Keratinocyte (primary cell): ENCODE results near the gene NOA1. TPM values are rescaled to one million over a fixed set of nuclear protein-coding genes. Genes with fewer than 3 reads are reported as not detected.

Experiments
- DNase-seq: peaks from one replicate; pipeline ENCODE4 v3.0.0-alpha.2; 2011; ENCODE audit warnings: low read depth, missing footprints, low spot score
- FAIRE-seq: peaks from 2 replicates; lab custom pipeline; 2011; peaks lifted over from hg19 to GRCh38; lab: Jason Lieb, UNC
- H2AFZ ChIP-seq: 2 replicates; pipeline ENCODE4 v1.6.0; 2012; ENCODE audit warnings: low read length, control low read depth, inconsistent platforms; ENCODE audit not compliant: control insufficient read depth
- H3K27ac ChIP-seq: 2 replicates; pipeline ENCODE4 v1.5.1; 2011; ENCODE audit warnings: low read length; ENCODE audit not compliant: control insufficient read depth, insufficient read depth
- H3K27me3 ChIP-seq: 3 replicates; pipeline ENCODE4 v1.6.0; 2011; ENCODE audit warnings: low read length; ENCODE audit not compliant: control insufficient read depth, insufficient read depth; ENCODE audit errors: extremely low read depth
- H3K36me3 ChIP-seq, 2 experiments: 2 replicates in 1 of 2; 3 replicates in 1 of 2; pipeline ENCODE4 v1.5.1; 2011; ENCODE audit warnings: low read length in 2 of 2, mild to moderate bottlenecking in 1 of 2; ENCODE audit not compliant: control insufficient read depth in 2 of 2, insufficient read depth in 2 of 2; ENCODE audit errors: extremely low read depth in 1 of 2
- H3K4me1 ChIP-seq: 3 replicates; pipeline ENCODE4 v1.5.1; 2011; ENCODE audit warnings: low read length; ENCODE audit not compliant: control insufficient read depth, insufficient read depth; ENCODE audit errors: extremely low read depth
- H3K4me2 ChIP-seq: 3 replicates; pipeline ENCODE4 v1.6.0; 2011; ENCODE audit warnings: low read depth, low read length; ENCODE audit not compliant: control insufficient read depth, insufficient read depth; ENCODE audit errors: extremely low read depth
- H3K4me3 ChIP-seq, 3 experiments: fragments of 200-600 bp in 1 of 3; sonication (generic) in 1 of 3; 2 replicates in 2 of 3; 3 replicates in 1 of 3; pipeline ENCODE4 v1.5.1; 2011 to 2016; ENCODE audit warnings: low read length in 3 of 3, mild to moderate bottlenecking in 3 of 3, control low read depth in 2 of 3, inconsistent platforms in 1 of 3, low read depth in 1 of 3, mixed read lengths in 1 of 3, mixed run types in 1 of 3, moderate library complexity in 1 of 3; ENCODE audit not compliant: control insufficient read depth in 2 of 3, insufficient read depth in 2 of 3; ENCODE audit errors: extremely low read depth in 1 of 3
- H3K79me2 ChIP-seq: 2 replicates; pipeline ENCODE4 v1.6.0; 2012; ENCODE audit warnings: low read length; ENCODE audit not compliant: control insufficient read depth, insufficient read depth
- H3K9ac ChIP-seq: 3 replicates; pipeline ENCODE4 v1.6.0; 2011; ENCODE audit warnings: low read length; ENCODE audit not compliant: control insufficient read depth, insufficient read depth; ENCODE audit errors: extremely low read depth
- H3K9me1 ChIP-seq: 3 replicates; pipeline ENCODE4 v1.6.0; 2011; ENCODE audit warnings: low read length; ENCODE audit not compliant: control insufficient read depth, insufficient read depth; ENCODE audit errors: extremely low read depth
- H3K9me3 ChIP-seq: 2 replicates; pipeline ENCODE4 v1.5.1; 2012; ENCODE audit warnings: low read depth, low read length; ENCODE audit not compliant: control insufficient read depth
- H4K20me1 ChIP-seq: 3 replicates; pipeline ENCODE4 v1.6.0; 2011; ENCODE audit warnings: low read length; ENCODE audit not compliant: control insufficient read depth, insufficient read depth; ENCODE audit errors: extremely low read depth
- CTCF ChIP-seq, 3 experiments: IDR thresholded peaks in 1 of 3; conservative IDR thresholded peaks in 1 of 3; optimal IDR thresholded peaks in 1 of 3; 2 replicates in 2 of 3; 3 replicates in 1 of 3; pipeline versions ENCODE3 to v1.5.1; 2011; ENCODE audit warnings: low read length in 3 of 3, mild to moderate bottlenecking in 3 of 3, moderate library complexity in 2 of 3, control low read depth in 1 of 3, inconsistent platforms in 1 of 3; ENCODE audit not compliant: insufficient read depth in 2 of 3; ENCODE audit errors: extremely low read depth in 1 of 3
- EZH2 ChIP-seq: IDR thresholded peaks from one replicate; pipeline ENCODE4 v1.6.1; 2012; ENCODE audit warnings: inconsistent platforms, mild to moderate bottlenecking, low read length, moderate library complexity
- dilution Hi-C: fragments of 300-500 bp; cut with MboI; formaldehyde crosslinking; loops from one replicate; pipeline ENCODE4 v1.7.0; 2020; ENCODE audit warnings: low sequenced_read_pairs; ENCODE audit not compliant: extremely low pct_ligation_motif_present
- polyA plus RNA-seq, 5 experiments: library from polyadenylated mRNA; depleted of rRNA in 3 of 5; stranded (reverse) in 3 of 5; stranded (forward) in 1 of 5; unstranded in 1 of 5; fragments of >200 nt; gene quantifications; 1 replicate in 1 of 5; 2 replicates in 3 of 5; 3 replicates in 1 of 5; pipeline versions ENCODE4 v1.2.1 to v1.2.3, GENCODE V29; 2011 to 2012; ENCODE audit warnings: missing spikeins in 2 of 5, low read depth in 1 of 5, low replicate concordance in 1 of 5

NOA1 gene
- polyA plus RNA-seq, 1 donor (not counting 4 experiments of a cell fraction or from before 2014, with no cell fraction given), result 15.5 TPM

- Histone ChIP-seq H3K9me1 (no peaks in the 10 kb centered on the region), H3K36me3 (peaks cover 24 to 37% of the 10 kb centered on the region in 2 experiments), H3K27ac (no peak overlapping the region), H3K4me1 (no peaks in the 10 kb centered on the region), H3K9ac (no peak overlapping the region), H4K20me1 (peaks cover 3% of the 10 kb centered on the region), H3K27me3 (no peaks in the 10 kb centered on the region), H3K9me3 (no peaks in the 10 kb centered on the region), H3K79me2 (peaks cover 51% of the 10 kb centered on the region), H2AFZ (no peak overlapping the region), H3K4me2 (no peak overlapping the region), H3K4me3 (no peak overlapping the region)
- no peak for DNase-seq
- TF ChIP-seq CTCF (optimal IDR thresholded peaks at IDR 0.05 in 1 of 3, IDR thresholded peaks at IDR 0.05 in 1 of 3, conservative IDR thresholded peaks at IDR 0.05 in 1 of 3; ENCODE audit: extremely low read depth in 1 of 3, insufficient read depth in 2 of 3, low read length in 3 of 3) (no peak), EZH2 (no peak)
- no peak for FAIRE-seq
- dilution Hi-C loops, result no loop called here
Observed at GRCh38 chr4:56972809-56973208, 4.6 kb downstream of the NOA1 start.

DNA sequence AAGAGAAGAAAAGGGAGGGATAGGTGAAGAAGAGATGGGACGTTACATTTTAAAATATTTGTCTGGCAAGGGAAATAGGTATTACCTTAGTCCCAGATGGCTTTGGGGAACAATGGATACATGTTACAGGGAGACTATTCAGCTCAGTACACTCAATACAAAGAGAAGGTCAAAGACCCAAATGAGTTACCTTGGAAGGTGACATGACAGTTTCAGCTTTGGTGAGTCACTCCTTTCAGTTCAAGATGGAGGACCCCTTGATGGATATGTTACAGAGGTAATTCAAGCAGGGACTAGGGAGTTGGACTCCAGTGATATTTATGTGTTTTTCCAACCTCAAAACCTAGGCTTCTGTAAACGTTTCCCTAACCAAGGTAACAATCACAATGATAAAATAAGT, 5.0 kb downstream of the NOA1 start:
- H3K4me1 ChIP-seq, result no peaks in the 10 kb centered on the region
- H3K9me3 ChIP-seq, result no peaks in the 10 kb centered on the region
- FAIRE-seq (no peak), DNase-seq (no peak)
- no peak overlapping the region for H3K4me2 ChIP-seq
- peaks cover 3% of the 10 kb centered on the region for H4K20me1 ChIP-seq
- H2AFZ ChIP-seq, result no peak overlapping the region
- no peak overlapping the region for H3K9ac ChIP-seq
- H3K36me3 ChIP-seq, result peaks cover 26 to 37% of the 10 kb centered on the region in 2 experiments
- no peak for TF ChIP-seq EZH2
- no peak for TF ChIP-seq CTCF (optimal IDR thresholded peaks at IDR 0.05 in 1 of 3, IDR thresholded peaks at IDR 0.05 in 1 of 3, conservative IDR thresholded peaks at IDR 0.05 in 1 of 3; ENCODE audit: extremely low read depth in 1 of 3, insufficient read depth in 2 of 3, low read length in 3 of 3)
- H3K27ac ChIP-seq, result no peak overlapping the region
- H3K4me3 ChIP-seq, result no peak overlapping the region
- dilution Hi-C loops, result no loop called here
- no peaks in the 10 kb centered on the region for H3K9me1 ChIP-seq
- H3K79me2 ChIP-seq, result peaks cover 51% of the 10 kb centered on the region
- H3K27me3 ChIP-seq, result no peaks in the 10 kb centered on the region
